Measurements from ENCODE around the gene NR1I2. TPM values are rescaled to one million over a fixed set of nuclear protein-coding genes. Genes with fewer than 3 reads are reported as not detected.

NR1I2 gene
- total and polyA plus RNA-seq, 12 donors, result 0.14 to 0.91 (median 0.37) TPM; not detected in 2

DNA sequence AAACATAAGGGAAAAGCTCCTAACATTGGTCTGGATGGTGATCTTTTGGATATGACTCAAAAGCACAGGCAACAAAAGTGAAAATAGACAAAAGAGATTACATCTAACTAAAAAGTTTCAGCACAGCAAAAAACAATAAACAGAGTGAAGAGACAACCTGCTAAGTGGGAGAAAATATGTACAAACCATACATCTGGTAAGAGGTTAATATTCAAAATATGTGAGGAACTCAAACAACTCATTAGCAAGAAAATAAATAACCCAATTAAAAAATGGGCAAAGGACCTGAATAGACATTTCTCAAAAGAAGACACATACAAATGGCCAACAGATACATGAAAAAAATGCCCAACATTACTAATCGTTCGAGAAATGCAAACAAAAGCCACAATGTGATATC is 19.0 kb upstream of the NR1I2 start:
- DNase-seq, result no peak
- H3K27ac ChIP-seq, result no peak overlapping the region
- H3K36me3 ChIP-seq (replicated peaks in 1 of 2), result no peaks in the 10 kb centered on the region
- H3K4me3 ChIP-seq, result no peak overlapping the region
- TF ChIP-seq, protein P1, sequence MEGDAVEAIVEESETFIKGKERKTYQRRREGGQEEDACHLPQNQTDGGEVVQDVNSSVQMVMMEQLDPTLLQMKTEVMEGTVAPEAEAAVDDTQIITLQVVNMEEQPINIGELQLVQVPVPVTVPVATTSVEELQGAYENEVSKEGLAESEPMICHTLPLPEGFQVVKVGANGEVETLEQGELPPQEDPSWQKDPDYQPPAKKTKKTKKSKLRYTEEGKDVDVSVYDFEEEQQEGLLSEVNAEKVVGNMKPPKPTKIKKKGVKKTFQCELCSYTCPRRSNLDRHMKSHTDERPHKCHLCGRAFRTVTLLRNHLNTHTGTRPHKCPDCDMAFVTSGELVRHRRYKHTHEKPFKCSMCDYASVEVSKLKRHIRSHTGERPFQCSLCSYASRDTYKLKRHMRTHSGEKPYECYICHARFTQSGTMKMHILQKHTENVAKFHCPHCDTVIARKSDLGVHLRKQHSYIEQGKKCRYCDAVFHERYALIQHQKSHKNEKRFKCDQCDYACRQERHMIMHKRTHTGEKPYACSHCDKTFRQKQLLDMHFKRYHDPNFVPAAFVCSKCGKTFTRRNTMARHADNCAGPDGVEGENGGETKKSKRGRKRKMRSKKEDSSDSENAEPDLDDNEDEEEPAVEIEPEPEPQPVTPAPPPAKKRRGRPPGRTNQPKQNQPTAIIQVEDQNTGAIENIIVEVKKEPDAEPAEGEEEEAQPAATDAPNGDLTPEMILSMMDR (IDR thresholded peaks at IDR 0.05), result no peak
- TF ChIP-seq POLR2A (IDR thresholded peaks at IDR 0.05), result no peak
- intact Hi-C loops (cut with DNase I), result no loop called here
- no peaks in the 10 kb centered on the region for H3K4me1 ChIP-seq (replicated peaks in 1 of 2)
- H3K9me3 ChIP-seq (replicated peaks in 1 of 3), result no peaks in the 10 kb centered on the region
- 94 to 97% (median 95%) methylated on average over 2 of the region's 2 CpGs for WGBS, 4 donors
- no peaks in the 10 kb centered on the region for H3K27me3 ChIP-seq

DNA sequence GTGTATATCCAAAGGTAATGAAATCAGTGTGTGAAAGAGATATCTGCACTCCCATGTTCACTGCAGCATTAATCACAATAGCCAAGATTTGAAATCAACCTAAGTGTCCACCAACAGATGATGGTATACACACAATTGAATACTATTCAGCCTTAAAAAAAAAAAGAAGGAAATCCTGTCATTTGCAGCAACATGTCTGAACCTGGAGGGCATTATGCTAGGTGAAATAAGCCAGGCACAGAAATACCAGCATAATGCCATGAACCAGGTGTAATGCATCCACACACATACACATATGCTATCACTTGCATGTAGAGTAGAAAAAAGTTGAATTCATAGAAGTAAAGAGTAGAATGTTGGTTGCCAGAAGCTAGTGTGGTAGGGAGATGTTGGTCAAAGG is 18.4 kb upstream of the NR1I2 start:
- intact Hi-C loops (cut with DNase I), result no loop called here
- no peaks in the 10 kb centered on the region for H3K4me1 ChIP-seq (replicated peaks in 1 of 2)
- H3K4me3 ChIP-seq, result no peak overlapping the region
- H3K9me3 ChIP-seq (replicated peaks in 1 of 3), result no peaks in the 10 kb centered on the region
- no peaks in the 10 kb centered on the region for H3K36me3 ChIP-seq (replicated peaks in 1 of 2)
- no peaks in the 10 kb centered on the region for H3K27me3 ChIP-seq
- no peak for TF ChIP-seq POLR2A (IDR thresholded peaks at IDR 0.05)
- TF ChIP-seq, protein P1 (IDR thresholded peaks at IDR 0.05), result no peak
- H3K27ac ChIP-seq, result no peak overlapping the region
- DNase-seq, result no peak

DNA sequence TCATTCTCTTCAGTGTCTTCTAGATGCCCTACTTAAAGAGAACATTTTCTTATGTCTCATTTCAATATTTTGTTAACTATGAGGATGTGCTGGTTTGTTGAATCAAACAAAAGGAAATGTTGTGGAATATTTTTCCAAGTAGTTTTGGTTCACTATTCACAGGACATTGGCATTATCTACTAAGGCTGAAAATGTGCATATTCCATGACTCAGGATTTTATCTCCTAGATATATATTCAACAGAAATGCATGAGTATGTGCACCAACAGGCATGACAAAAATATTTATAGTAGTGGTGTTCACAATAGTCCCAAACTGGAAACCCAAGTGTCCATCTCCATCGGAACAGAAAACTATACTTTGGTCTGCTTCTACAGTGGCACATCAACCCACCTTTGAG is 16.7 kb upstream of the NR1I2 start:
- no peak overlapping the region for H3K27ac ChIP-seq
- no peaks in the 10 kb centered on the region for H3K27me3 ChIP-seq
- no peaks in the 10 kb centered on the region for H3K9me3 ChIP-seq (replicated peaks in 1 of 3)
- H3K4me1 ChIP-seq (replicated peaks in 1 of 2), result no peaks in the 10 kb centered on the region
- no peak for DNase-seq
- 83 to 91% (median 86%) methylated on average over 1 of the region's 1 CpG for WGBS, 4 donors
- TF ChIP-seq POLR2A (IDR thresholded peaks at IDR 0.05), result no peak
- TF ChIP-seq, protein P1 (IDR thresholded peaks at IDR 0.05), result no peak
- H3K4me3 ChIP-seq, result no peak overlapping the region
- intact Hi-C loops (cut with DNase I), result no loop called here
- no peaks in the 10 kb centered on the region for H3K36me3 ChIP-seq (replicated peaks in 1 of 2)

DNA sequence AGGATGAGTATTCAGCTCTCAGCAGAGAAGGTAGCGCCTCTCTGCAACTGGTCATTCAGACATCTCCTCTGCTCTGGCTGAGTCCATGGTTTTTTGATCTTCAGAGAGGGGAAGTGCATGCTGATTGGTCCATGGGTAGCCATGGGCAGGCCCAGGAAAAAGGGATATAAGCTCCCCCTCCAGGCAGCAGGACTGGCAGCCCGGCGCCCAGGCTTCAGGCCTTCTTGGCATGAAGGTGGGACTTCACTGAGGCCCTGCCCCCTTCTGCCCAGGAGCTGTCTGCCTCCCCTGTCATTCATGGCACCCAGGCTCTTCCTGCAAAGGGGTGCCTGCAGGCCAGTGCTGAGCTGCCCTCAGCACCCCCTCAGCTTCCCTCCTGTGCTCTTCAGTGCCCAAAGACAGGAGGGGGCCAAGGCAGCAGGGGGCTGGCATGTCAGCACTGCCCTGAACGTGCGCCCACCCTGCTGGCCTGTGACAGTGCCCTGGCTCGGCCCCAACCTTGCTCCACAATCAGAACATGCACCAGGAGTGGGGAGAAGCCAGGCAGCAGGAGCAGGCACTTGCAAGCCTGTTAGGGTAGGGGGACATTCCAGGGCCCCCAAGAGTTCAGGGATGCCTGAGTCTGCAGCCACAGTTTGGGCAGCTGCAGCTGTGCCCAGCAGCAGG is 13.8 kb upstream of the NR1I2 start:
- no peak overlapping the region for H3K27ac ChIP-seq
- 82 to 98% (median 94%) methylated on average over 3 to 6 of the region's 6 CpGs for WGBS, 4 donors
- DNase-seq, result no peak
- no peaks in the 10 kb centered on the region for H3K9me3 ChIP-seq (replicated peaks in 1 of 3)
- no peaks in the 10 kb centered on the region for H3K36me3 ChIP-seq (replicated peaks in 1 of 2)
- intact Hi-C loops (cut with DNase I), result no loop called here
- H3K27me3 ChIP-seq, result no peaks in the 10 kb centered on the region
- H3K4me1 ChIP-seq (replicated peaks in 1 of 2), result no peaks in the 10 kb centered on the region
- TF ChIP-seq, protein P1 (IDR thresholded peaks at IDR 0.05), result no peak
- no peak for TF ChIP-seq POLR2A (IDR thresholded peaks at IDR 0.05)
- H3K4me3 ChIP-seq, result no peak overlapping the region

Data from adrenal gland (tissue), 12 donors.